Thyroid gland (tissue), 4 donors: Measurements from ENCODE around the gene UBAP1L. TPM values are rescaled to one million over a fixed set of nuclear protein-coding genes. Genes with fewer than 3 reads are reported as not detected.

Source experiments
- DNase-seq, 2 donors: peaks; one replicate each; pipeline ENCODE4 v3.0.0-alpha.2; 2019
- H3K27ac ChIP-seq, 3 donors: fragments of 200-600 bp; sonication (generic); 1 replicate in 2 of 3; 2 replicates in 1 of 3; pipeline ENCODE4 v1.5.1; 2016 to 2019; ENCODE audit warnings: mild to moderate bottlenecking in 1 of 3, moderate library complexity in 1 of 3
- H3K27me3 ChIP-seq: fragments of 200-600 bp; sonication (generic); one replicate; pipeline ENCODE4 v1.5.1; 2019
- H3K36me3 ChIP-seq, 2 donors: fragments of 200-600 bp; sonication (generic); one replicate each; pipeline ENCODE4 v1.5.1; 2016 to 2019
- H3K4me1 ChIP-seq, 2 donors: fragments of 200-600 bp; sonication (generic); one replicate each; pipeline ENCODE4 v1.5.1; 2017 to 2019
- H3K4me3 ChIP-seq, 3 donors: fragments of 200-600 bp; sonication (generic); replicated peaks in 1 of 3; 1 replicate in 2 of 3; 2 replicates in 1 of 3; pipeline ENCODE4 v1.5.1; 2016; ENCODE audit warnings: mild to moderate bottlenecking in 1 of 3
- H3K9me3 ChIP-seq: fragments of 200-600 bp; sonication (generic); one replicate; pipeline ENCODE4 v1.5.1; 2017
- CTCF ChIP-seq, 6 experiments: fragments of 200-600 bp in 3 of 6; fragments of 450-650 bp in 3 of 6; sonication (generic) in 3 of 6; IDR thresholded peaks; one replicate each; pipeline ENCODE4 v1.5.1; 2016 to 2019; ENCODE audit warnings: antibody characterized with exemption in 6 of 6, mild to moderate bottlenecking in 2 of 6, inconsistent platforms in 1 of 6, moderate library complexity in 1 of 6
- POLR2A ChIP-seq, 2 donors: fragments of 450-650 bp; IDR thresholded peaks; one replicate each; pipeline ENCODE4 v1.6.1; 2017; ENCODE audit warnings: antibody characterized with exemption in 2 of 2, mild to moderate bottlenecking in 2 of 2, moderate library complexity in 1 of 2
- WGBS, 2 donors: methylation state at CpG; one replicate each; pipeline ENCODE4 v1.1.5; 2017; 5-methylcytosine and 5-hydroxymethylcytosine counted together
- intact Hi-C: fragments of 100-400 bp; cut with DNase I; formaldehyde crosslinking; loops from one replicate; pipeline ENCODE4 v1.15.1; 2023
- total RNA-seq, 4 donors: library from RNA; depleted of rRNA; stranded (reverse); fragments of >200 nt; gene quantifications; one replicate each; pipeline ENCODE4 v1.2.3, GENCODE V29; 2016

Gene UBAP1L
- total RNA-seq, 4 donors from 2014 or later = 8.1 to 12.6 (median 8.8) TPM

- H3K27me3 ChIP-seq = no peaks in the 10 kb centered on the region
- no peak for DNase-seq
- H3K4me1 ChIP-seq = peaks cover 0 to 4% of the 10 kb centered on the region in 2 donors
- TF ChIP-seq CTCF (IDR thresholded peaks at IDR 0.05) = no peak
- no peak for TF ChIP-seq POLR2A (IDR thresholded peaks at IDR 0.05)
- no peak overlapping the region for H3K4me3 ChIP-seq
- intact Hi-C loops = no loop called here
- no peaks in the 10 kb centered on the region for H3K36me3 ChIP-seq
- no peak overlapping the region for H3K27ac ChIP-seq
- H3K9me3 ChIP-seq = no peaks in the 10 kb centered on the region
- WGBS, 2 donors = 86 to 87% methylated on average over 5 of the region's 5 CpGs
Measured at GRCh38 chr15:65062061-65062460, 52.9 kb downstream of the UBAP1L start.

DNA sequence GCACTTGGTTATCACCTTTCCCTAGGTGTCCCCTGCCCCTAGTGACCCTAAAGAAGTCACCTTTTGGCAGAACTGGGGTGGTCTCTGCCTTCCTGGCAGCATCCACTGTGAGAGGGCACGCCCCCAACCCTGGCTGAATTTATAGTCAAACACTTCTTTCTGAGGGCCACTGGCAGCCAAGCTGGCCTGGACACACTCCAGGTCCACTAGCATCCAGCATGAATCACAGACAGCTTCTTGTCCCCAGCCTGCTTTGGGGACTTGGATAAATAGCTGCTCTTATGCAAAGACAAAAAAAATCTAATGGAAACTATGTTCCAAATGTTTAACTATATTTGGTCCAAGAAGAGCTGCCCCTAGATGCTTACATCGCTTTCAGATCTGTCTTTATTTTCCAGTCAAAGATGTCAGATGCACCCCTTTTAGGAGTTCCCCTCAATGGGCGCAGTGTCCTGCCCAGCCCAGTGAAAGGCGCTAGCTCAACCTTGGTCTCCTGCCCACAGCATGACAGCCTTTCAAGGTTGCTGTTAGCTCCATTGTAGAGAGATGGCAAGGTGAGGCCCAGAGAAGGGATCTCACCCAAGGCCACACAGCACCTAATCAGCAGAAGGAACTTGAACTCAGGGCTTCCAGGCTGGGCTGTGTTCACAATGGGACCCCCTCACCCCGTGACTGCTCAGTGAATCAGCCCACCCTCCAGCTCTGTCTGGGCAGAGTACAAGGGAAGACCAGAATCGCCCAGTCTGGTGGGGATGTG is 54.2 kb downstream of the UBAP1L start:
- TF ChIP-seq CTCF (IDR thresholded peaks at IDR 0.05) (no peak), POLR2A (IDR thresholded peaks at IDR 0.05) (no peak)
- no peaks in the 10 kb centered on the region for H3K9me3 ChIP-seq
- 86 to 89% methylated on average over 4 to 6 of the region's 6 CpGs for WGBS, 2 donors
- H3K4me1 ChIP-seq = peaks cover 0 to 4% of the 10 kb centered on the region in 2 donors
- H3K27me3 ChIP-seq = no peaks in the 10 kb centered on the region
- intact Hi-C loops = no loop called here
- H3K4me3 ChIP-seq = no peak overlapping the region
- DNase-seq = no peak
- no peaks in the 10 kb centered on the region for H3K36me3 ChIP-seq
- peak overlapping the region in 1 of 3 donors; percentile 24 for H3K27ac ChIP-seq

DNA sequence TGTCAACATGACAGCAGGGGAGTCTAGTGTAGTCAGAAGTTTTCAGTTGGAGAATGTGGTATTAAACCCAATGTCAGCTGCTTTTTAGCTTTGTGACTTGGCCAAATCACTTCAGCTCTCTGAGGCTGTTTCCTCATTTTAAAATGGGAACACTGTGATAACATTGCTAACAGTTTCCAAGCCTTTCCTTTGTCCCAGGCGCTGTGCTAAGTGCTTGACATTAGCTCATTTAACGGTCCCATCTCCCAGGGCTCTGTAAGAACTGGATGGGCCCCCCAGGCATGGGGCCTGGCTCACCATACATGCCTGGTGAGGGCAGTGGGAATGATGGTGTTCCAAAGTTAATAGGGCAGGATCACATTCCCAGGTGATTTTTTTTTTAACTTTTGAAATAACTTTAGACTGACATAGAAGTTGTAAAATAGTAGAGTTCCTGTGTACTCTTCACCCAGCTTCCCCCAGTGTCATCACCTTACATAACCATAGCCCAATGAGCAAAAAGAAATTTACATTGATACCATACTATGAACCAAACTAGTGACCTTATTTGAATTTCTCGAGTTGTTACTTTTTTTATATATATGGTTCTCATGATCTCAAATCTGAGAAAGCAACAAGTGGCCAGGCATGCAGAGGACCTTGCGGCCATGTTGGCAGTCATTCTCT is 54.9 kb downstream of the UBAP1L start:
- no peaks in the 10 kb centered on the region for H3K9me3 ChIP-seq
- no peak for TF ChIP-seq POLR2A (IDR thresholded peaks at IDR 0.05)
- no peak for TF ChIP-seq CTCF (IDR thresholded peaks at IDR 0.05)
- intact Hi-C loops = no loop called here
- no peak overlapping the region for H3K27ac ChIP-seq
- H3K27me3 ChIP-seq = no peaks in the 10 kb centered on the region
- no peak for DNase-seq
- H3K4me3 ChIP-seq = no peak overlapping the region
- H3K36me3 ChIP-seq = no peaks in the 10 kb centered on the region
- 81 to 85% methylated on average over 4 of the region's 4 CpGs for WGBS, 2 donors
- H3K4me1 ChIP-seq = peaks cover 0 to 4% of the 10 kb centered on the region in 2 donors

DNA sequence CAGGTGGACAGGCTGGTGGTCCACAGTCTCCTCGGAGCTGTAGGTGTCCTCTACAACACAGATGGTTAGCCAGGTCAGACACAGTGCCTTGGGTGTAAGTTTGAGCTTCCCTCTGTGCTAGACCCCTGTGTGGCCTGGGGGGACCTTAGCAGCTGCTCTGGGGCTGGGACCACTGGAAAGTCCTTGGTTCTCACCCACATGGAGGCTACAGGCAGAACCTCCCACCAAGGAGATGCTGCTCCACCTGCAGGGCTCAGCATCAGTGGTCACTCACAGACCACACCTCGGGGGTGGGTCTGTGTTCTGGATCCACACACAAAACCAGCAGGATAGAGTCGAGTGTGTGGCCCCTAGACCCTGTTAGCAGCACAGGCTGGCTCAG is 55.6 kb downstream of the UBAP1L start:
- DNase-seq = no peak
- Histone ChIP-seq H3K27ac (no peak overlapping the region), H3K4me1 (peaks cover 0 to 9% of the 10 kb centered on the region in 2 donors), H3K4me3 (no peak overlapping the region), H3K27me3 (no peaks in the 10 kb centered on the region), H3K36me3 (no peaks in the 10 kb centered on the region), H3K9me3 (no peaks in the 10 kb centered on the region)
- TF ChIP-seq CTCF (IDR thresholded peaks at IDR 0.05) (no peak), POLR2A (IDR thresholded peaks at IDR 0.05) (no peak)
- intact Hi-C loops = no loop called here
- WGBS, 2 donors = 71 to 86% methylated on average over 1 to 3 of the region's 3 CpGs
